HepG2 (cell line): ENCODE measurements around the gene TMEM187. TPM values are rescaled to one million over a fixed set of nuclear protein-coding genes. Genes with fewer than 3 reads are reported as not detected.

ENCODE experiments used
- ATAC-seq: fragments of 200-7000 bp; cut with Tn5 transposase; 3 replicates; pipeline ENCODE4 v1.9.1; 2020; ENCODE audit warnings: mild to moderate bottlenecking, moderate library complexity
- BruUV-seq: library from RNA; stranded (reverse); fragments of 400-500 nt; replicated peaks from 2 replicates; lab custom pipeline; 2021; lab: Mats Ljungman, UMichigan
- CTCF ChIA-PET: fragments of 300-600 bp; formaldehyde crosslinking; extraction: SDS; loops from one replicate; lab custom pipeline; 2021; ENCODE audit warnings: low total read pairs, inconsistent platforms, low intra/inter-chr PET ratio; lab: Yijun Ruan, JAX
- POLR2A ChIA-PET: fragments of 350-600 bp; sonication (Branson Sonifier 250); formaldehyde crosslinking; loops from one replicate; lab custom pipeline; 2020; ENCODE audit warnings: antibody characterized with exemption, inconsistent platforms; lab: Yijun Ruan, JAX
- DNase-seq: peaks from one replicate; pipeline ENCODE4 v3.0.0-alpha.2; 2015; ENCODE audit warnings: low spot score
- FAIRE-seq: peaks from 3 replicates; lab custom pipeline; 2011; peaks lifted over from hg19 to GRCh38; lab: Jason Lieb, UNC
- H2AFZ ChIP-seq: one replicate; pipeline ENCODE4 v1.6.1; 2011; ENCODE audit warnings: low read length, inconsistent platforms
- H3K27ac ChIP-seq: fragments of 300-600 bp; 3 replicates; pipeline ENCODE4 v1.8.0; 2011; ENCODE audit warnings: mixed run types, mild to moderate bottlenecking, mixed read lengths, low read length, inconsistent platforms; ENCODE audit not compliant: insufficient read depth; ENCODE audit errors: extremely low read length
- H3K27me3 ChIP-seq, 2 experiments: fragments of 200-600 bp in 1 of 2; 2 replicates in 1 of 2; 3 replicates in 1 of 2; pipeline versions ENCODE4 v1.6.0 to v1.8.0; 2011; ENCODE audit warnings: low read length in 2 of 2, mild to moderate bottlenecking in 2 of 2, moderate library complexity in 2 of 2, inconsistent platforms in 1 of 2; ENCODE audit not compliant: insufficient read depth in 2 of 2, control insufficient read depth in 1 of 2
- H3K36me3 ChIP-seq, 2 experiments: fragments of 200-600 bp in 1 of 2; replicated peaks in 1 of 2; 2 replicates in 1 of 2; 3 replicates in 1 of 2; pipeline versions ENCODE4 v1.5.1 to v1.8.0; 2011; ENCODE audit warnings: low read length in 2 of 2, inconsistent platforms in 1 of 2; ENCODE audit not compliant: insufficient read depth in 2 of 2, control insufficient read depth in 1 of 2
- H3K4me1 ChIP-seq: 2 replicates; pipeline ENCODE4 v1.5.1; 2012; ENCODE audit warnings: low read length, inconsistent platforms; ENCODE audit not compliant: insufficient read depth
- H3K4me2 ChIP-seq: 2 replicates; pipeline ENCODE4 v1.6.0; 2011; ENCODE audit warnings: low read depth, low read length, inconsistent platforms
- H3K4me3 ChIP-seq, 3 experiments: fragments of 200-600 bp in 1 of 3; sonication (generic), shearing (Covaris generic) in 1 of 3; replicated peaks in 1 of 3; 2 replicates each; pipeline ENCODE4 v1.5.1; 2011 to 2016; ENCODE audit warnings: low read length in 3 of 3, inconsistent platforms in 2 of 3, low read depth in 2 of 3, mild to moderate bottlenecking in 2 of 3, control low read depth in 1 of 3, mixed read lengths in 1 of 3; ENCODE audit not compliant: insufficient read depth in 1 of 3
- H3K79me2 ChIP-seq: one replicate; pipeline ENCODE4 v1.6.1; 2011; ENCODE audit warnings: low read length, inconsistent platforms; ENCODE audit not compliant: insufficient read depth
- H3K9ac ChIP-seq: 2 replicates; pipeline ENCODE4 v1.6.0; 2011; ENCODE audit warnings: mild to moderate bottlenecking, low read depth, low read length, inconsistent platforms; ENCODE audit not compliant: insufficient read depth
- H3K9me3 ChIP-seq: 2 replicates; pipeline ENCODE4 v1.5.1; 2012; ENCODE audit warnings: mild to moderate bottlenecking, low read length
- H4K20me1 ChIP-seq: 2 replicates; pipeline ENCODE4 v1.6.0; 2011; ENCODE audit warnings: inconsistent platforms, mild to moderate bottlenecking, low read length, moderate library complexity; ENCODE audit not compliant: insufficient read depth
- BRF2 ChIP-seq: sonication (generic); formaldehyde crosslinking; IDR thresholded peaks from 2 replicates; pipeline ENCODE4 v1.8.1; 2022; ENCODE audit warnings: mild to moderate bottlenecking, missing genetic modification reagents
- CEBPB ChIP-seq: IDR thresholded peaks from 2 replicates; pipeline ENCODE4 v1.6.1; 2011; ENCODE audit warnings: low read depth, low read length, improper control_type of control experiment, borderline replicate concordance
- GATAD2A ChIP-seq: IDR thresholded peaks from 2 replicates; pipeline ENCODE4 v1.6.1; 2016
- SIN3B ChIP-seq: fragments of 150-350 bp; IDR thresholded peaks from 2 replicates; pipeline ENCODE4 v1.6.1; 2014; ENCODE audit warnings: low read length
- TRAFD1 ChIP-seq: sonication (generic); formaldehyde crosslinking; IDR thresholded peaks from 2 replicates; pipeline ENCODE4 v1.5.1; 2020; ENCODE audit warnings: missing genetic modification reagents, mild to moderate bottlenecking, borderline replicate concordance
- USF2 ChIP-seq, 2 experiments: sonication (generic) in 1 of 2; formaldehyde crosslinking in 1 of 2; IDR thresholded peaks; 2 replicates each; pipeline versions ENCODE4 v1.5.1 to v1.6.1; 2011 to 2020; ENCODE audit warnings: borderline replicate concordance in 1 of 2, low read depth in 1 of 2, low read length in 1 of 2, mild to moderate bottlenecking in 1 of 2, missing genetic modification reagents in 1 of 2, moderate library complexity in 1 of 2
- ZFP91 ChIP-seq: sonication (generic); formaldehyde crosslinking; IDR thresholded peaks from 2 replicates; pipeline ENCODE4 v1.9.0; 2022; ENCODE audit warnings: missing genetic modification reagents, mild to moderate bottlenecking, borderline replicate concordance
- ZNF10 ChIP-seq: sonication (generic); formaldehyde crosslinking; IDR thresholded peaks from 2 replicates; pipeline ENCODE4 v1.4.0; 2020; ENCODE audit warnings: mild to moderate bottlenecking, low read depth, missing genetic modification reagents, borderline replicate concordance
- WGBS: methylation state at CpG from one replicate; pipeline ENCODE4 v1.1.6; 2017; ENCODE audit warnings: low lambda C conversion rate; 5-methylcytosine and 5-hydroxymethylcytosine counted together
- in situ Hi-C: cut with HindIII; loops from 2 replicates; pipeline ENCODE4 v1.10.0; 2017; ENCODE audit warnings: low pct_unique_long_range_greater_than_20kb; ENCODE audit not compliant: extremely low pct_ligation_motif_present
- intact Hi-C: fragments of 100-400 bp; cut with micrococcal nuclease; formaldehyde crosslinking; loops from one replicate; pipeline ENCODE4 v1.10.0; 2022; ENCODE audit not compliant: unreplicated experiment
- polyA plus RNA-seq, 8 experiments: library from polyadenylated mRNA; depleted of rRNA in 3 of 8; stranded (reverse) in 7 of 8; unstranded in 1 of 8; fragments of >200 nt; fragmentation: Illumina TruSeq in 4 of 8; extraction: Trizol in 4 of 8; gene quantifications; 2 replicates each; pipeline versions ENCODE4 v1.2.1 to v1.2.3, GENCODE V29; 2011 to 2016; ENCODE audit warnings: low read depth in 4 of 8, missing spikeins in 1 of 8, mixed read lengths in 1 of 8; ENCODE audit not compliant: insufficient read depth in 1 of 8
- total RNA-seq, 5 experiments: library from RNA; depleted of rRNA; stranded (reverse); fragments of >200 nt; fragmentation: Illumina TruSeq; extraction: Trizol; gene quantifications; 2 replicates each; pipeline ENCODE4 v1.2.3, GENCODE V29; 2016; ENCODE audit warnings: low read depth in 1 of 5

TMEM187 gene
- total and polyA plus RNA-seq, 2 of the 13 experiments (the other 11 are each of a cell fraction or from before 2014, with no cell fraction given): 2.2 to 6.2 TPM

- Histone ChIP-seq H2AFZ (no peak overlapping the region), H3K27ac (no peak overlapping the region), H3K9ac (no peak overlapping the region), H3K9me3 (no peaks in the 10 kb centered on the region), H3K36me3 (peaks cover 3 to 29% of the 10 kb centered on the region in 2 experiments; a peak in 4 of 5 replicates), H3K4me1 (peaks cover 37% of the 10 kb centered on the region), H3K4me3 (peak overlapping the region in 1 of 3 experiments; percentile 90; a peak in 2 of 6 replicates), H3K27me3 (no peaks in the 10 kb centered on the region; a peak in 1 of 5 replicates), H3K4me2 (peak overlapping the region; percentile 88), H3K79me2 (peaks cover 66% of the 10 kb centered on the region), H4K20me1 (peaks cover 45% of the 10 kb centered on the region)
- ATAC-seq (no peak), DNase-seq (no peak), FAIRE-seq (no peak)
- BruUV-seq: no TSS peak
- ChIA-PET POLR2A (interaction anchor here (1.4 to 1.7 kb wide), 3 partner anchors 10 to 45 kb away, joined by 3 to 5 read pairs (median 4); no protein-coding TSS in a partner anchor), CTCF (no interaction called here)
- WGBS: 86% methylated on average over 8 of the region's 9 CpGs
- intact Hi-C loops: no loop called here
- in situ Hi-C loops: no loop called here
- TF ChIP-seq CEBPB (no peak), BRF2 (CRISPR knock-in tag) (no peak), SIN3B (no peak), ZNF10 (no peak), USF2 (IDR thresholded peaks at IDR 0.05; ENCODE audit: low read depth, low read length) (no peak), USF2 (CRISPR knock-in tag; IDR thresholded peaks at IDR 0.05; ENCODE audit: borderline replicate concordance) (no peak), GATAD2A (CRISPR knock-in tag) (no peak), ZFP91 (CRISPR knock-in tag) (no peak), TRAFD1 (no peak)
Observed at GRCh38 chrX:153968255-153968654, 4.3 kb upstream of the TMEM187 start.
